GM18867 (cell line): ENCODE results near the gene OSGIN1.

Source experiments
- ATAC-seq: cut with Tn5 transposase; IDR thresholded peaks from one replicate; pipeline ENCODE4 v1.9.1; 2021; ENCODE audit warnings: mild to moderate bottlenecking, moderate library complexity; ENCODE audit not compliant: unreplicated experiment

OSGIN1 gene

DNA sequence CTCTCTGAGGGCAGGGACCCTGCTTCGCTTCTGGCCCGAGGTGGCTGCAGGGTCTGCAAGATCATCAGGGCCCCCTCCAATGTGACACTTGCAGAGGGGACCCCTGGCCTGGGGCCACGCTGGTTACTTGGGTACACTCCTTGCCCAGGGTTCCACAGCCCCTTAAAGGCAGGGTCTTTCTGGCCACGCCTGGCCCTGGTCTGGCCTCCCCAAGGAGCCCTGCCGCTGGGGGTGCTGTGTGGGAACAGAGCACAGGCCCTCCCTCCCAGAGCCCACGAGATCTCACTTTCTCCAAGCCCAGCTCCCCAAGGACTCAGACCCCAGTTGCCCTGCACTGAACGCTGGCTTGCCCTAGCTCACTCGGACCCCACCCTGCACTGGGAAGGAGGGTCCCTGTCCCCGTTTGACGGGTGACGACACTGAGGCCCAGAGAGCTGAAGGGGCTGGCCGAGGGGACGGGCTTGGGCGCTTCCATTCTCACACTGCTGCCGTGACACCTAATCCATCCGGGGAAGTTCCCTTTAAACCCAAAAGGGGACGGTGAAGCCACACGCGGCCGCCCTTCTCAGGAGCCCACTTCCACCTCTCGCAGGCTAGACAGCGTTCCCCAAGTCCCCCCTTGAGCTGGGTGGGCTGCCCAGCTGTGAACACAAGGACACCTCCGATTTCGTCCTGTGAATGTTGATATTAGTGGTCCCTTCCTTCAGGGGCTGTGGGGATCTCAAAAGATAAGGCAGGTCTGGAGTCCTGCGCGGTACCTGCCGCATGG lies 26.9 kb upstream of the OSGIN1 start:
- ATAC-seq = no peak

DNA sequence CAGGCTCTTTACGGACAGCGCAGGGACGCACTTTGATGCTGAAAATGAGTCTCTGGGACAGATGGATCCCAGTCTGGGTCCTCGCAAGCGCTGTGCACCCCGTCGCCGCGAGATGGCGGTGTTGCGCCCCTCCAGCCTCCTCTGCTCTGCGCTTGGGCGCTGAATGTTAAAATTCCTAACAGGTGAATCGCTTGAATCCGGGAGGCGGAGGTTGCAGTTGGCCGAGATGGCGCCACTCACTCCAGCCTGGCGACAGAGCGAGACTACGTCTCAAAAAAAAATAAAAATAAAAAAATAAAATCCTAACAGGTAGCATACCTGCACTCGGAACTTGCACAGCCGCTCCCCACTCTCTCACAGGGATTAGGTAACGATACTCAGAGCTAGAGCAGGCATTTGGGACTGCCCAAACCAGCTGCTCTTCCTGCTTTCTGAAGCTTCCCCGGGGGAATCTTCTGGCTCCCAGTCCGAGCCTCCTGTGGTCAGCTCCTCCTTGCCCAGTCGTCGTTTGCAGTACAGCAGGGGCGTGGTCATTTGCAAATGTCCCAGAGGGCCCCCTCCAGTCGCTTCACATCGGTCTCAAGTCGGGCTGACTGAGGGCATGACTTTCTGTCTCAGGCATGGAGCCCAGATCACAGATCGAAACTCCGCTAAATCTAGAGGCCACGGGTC lies 26.2 kb upstream of the OSGIN1 start:
- ATAC-seq = no peak

DNA sequence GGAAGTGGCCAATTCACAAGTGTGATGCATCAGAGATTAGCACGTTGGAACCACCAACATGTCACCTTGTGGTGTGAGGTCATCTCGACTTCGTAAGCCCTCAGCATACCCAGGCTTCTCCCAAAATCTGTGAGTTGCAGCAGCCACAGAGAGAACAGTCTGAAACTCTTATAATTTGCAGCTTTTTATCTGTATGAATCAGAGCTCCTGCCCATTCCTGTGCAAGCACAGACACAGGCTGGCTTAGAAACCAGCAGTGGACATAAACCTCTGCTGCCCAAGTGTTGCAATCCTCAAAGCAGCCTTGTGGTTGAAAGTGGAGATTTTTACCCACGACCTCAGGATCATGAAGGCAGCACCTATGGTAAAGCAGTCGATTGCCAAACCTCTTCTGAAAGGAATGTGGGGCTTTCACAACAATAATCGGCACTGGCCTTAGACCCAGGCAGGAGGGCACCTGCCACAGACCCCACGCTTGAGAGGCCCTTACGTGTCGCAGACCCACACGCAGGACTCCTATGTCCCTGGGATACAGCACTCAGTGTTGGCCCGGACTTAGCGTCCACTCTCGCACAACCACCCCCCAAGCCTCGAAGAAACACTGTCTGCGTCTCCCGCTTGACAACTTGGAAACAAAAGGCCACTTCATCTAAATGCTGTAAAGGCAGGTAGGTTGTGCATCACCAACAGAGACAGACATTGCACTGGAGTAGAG lies 24.5 kb upstream of the OSGIN1 start:
- no peak for ATAC-seq

DNA sequence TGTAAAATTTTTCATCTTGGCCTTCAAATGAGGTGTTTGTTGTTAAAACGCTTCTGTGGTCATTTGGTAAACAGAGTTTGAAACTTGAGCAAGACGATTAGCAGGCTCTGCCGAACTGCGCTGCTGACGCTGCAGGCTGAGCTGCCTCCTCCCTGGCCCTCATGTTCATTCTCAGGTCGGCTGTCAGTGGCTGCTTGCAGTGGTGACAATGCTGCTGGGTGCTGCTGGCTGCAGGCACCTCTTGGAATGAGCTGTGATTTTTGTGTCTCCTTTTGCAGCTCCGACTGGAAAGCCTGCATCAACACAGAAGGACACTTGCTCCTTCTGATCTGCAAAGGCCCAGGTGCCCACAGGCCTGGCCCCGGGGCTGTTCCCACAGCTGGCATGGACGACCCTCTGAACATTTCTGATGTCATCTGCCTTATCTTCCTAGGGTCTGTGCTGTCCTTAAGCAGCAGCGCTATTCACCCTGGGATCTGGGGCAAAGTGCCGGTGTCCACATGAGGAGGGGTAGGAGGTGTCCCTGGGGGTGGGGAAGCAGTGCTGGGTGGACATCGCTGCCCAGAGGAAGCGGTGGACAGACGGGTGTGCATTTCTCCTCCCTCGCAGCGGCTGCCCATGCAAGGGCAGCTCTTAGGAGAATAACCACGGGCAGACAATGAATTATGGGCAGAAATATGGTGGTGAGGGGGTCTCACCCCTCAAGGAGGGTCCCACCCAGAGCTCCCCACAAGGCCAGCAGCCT lies 23.1 kb upstream of the OSGIN1 start:
- ATAC-seq = no peak

DNA sequence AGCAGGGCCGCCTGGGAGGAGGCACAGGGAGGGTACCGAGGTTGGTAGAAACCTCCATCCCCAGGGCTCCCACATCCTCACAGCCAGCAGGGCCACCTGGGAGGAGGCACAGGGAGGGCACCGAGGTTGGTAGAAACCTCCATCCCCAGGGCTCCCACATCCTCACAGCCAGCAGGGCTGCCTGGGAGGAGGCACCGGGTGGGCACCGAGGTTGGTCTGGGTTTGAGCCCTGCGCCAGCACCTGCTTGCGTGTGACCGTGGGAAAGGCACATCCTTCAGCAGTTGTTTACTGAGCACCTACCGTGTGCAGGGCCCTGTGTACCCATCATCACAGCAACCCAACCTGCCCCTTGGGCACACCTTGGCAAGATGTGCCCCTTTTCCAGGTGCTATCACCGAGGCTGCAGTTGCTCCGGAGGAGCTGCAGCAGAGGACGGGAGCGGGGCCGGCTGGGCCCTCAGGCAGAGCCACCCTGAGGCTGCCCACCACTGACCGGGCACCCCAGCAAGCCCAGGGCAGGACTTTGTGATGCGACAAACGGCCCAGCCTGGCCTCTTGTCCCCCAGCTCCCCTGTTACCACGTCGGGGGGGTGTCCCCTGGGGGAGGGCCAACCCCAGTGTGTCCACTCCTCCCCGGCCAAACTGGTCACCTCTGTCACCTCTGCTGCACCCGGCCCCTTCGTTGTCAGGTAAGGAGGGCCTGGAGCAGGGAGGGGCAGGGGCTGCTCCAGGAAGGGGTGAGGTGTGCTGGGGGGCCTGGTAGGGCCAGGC lies 22.1 kb upstream of the OSGIN1 start:
- no peak for ATAC-seq

DNA sequence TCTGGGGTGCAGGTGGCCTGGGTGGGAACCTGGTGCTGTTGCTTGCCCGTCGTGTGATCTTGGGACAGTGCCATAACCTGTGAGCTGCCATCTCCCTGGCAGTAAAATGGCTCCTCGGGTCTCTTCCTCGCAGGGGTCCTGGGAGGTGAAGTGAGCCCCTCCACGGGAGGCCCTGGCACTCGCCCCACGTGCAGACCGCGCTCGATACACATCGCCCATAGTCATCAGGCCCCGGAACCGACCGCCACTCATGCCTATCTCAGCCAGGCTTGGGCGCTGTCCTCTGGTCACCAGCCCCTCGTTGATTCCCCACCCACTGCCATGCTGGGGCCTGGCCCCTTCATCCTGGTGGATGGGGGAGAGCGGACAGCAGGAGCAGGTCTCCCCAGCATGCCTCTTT lies 21.5 kb upstream of the OSGIN1 start:
- no peak for ATAC-seq

DNA sequence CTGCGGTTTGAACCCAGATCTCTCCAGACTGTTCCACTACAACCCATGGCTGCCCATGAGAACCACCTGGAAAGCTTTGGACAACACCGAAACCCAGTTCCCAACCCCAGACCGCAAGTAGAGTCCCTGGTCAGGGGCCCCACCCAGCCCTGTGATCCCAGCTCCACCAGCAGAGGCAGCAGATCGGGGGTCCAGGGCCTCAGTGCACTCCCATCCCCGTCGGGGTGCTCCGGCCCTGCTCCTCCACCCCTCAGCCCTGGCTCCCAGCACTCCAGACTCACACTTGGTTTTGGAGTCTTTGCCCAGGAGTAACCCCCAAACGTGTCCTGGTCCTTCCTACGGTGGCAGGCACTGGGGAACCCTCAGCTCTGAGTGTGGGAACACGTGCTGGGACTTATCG lies 20.7 kb upstream of the OSGIN1 start:
- ATAC-seq = no peak

DNA sequence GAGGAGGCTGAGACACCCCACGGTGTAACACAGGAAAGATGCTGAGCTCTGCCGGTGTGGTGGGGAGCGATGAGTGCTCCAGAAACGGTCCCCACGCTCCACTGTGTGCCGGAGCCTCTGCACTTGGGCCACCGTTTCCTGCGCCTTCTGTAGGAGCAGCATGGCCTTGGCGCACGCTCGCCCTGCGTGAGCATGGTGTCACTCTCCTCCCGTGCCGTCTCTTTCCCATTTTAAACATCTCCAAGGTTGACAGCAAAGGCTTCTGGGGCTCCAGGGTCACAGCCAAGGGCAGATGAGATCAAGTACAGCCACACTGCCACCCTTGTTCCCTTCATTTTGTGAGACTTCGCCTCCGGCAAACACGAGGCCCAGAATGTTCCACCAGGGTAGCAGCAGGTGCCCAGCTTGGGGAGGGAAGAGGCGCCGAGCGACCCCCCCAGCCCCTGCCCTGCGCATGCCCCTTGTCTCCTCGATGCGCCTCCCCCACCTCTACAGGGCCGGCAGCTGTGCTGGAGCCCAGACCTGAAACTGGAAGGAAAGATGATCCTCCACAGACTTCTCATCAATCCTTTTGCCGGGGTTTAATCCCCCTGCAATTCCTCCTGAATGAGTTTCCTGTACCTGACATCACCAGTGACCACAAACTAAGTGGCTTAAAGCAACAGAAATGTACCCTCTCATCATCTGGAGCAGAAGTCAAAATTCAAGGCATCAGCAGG lies 19.9 kb upstream of the OSGIN1 start:
- no peak for ATAC-seq

DNA sequence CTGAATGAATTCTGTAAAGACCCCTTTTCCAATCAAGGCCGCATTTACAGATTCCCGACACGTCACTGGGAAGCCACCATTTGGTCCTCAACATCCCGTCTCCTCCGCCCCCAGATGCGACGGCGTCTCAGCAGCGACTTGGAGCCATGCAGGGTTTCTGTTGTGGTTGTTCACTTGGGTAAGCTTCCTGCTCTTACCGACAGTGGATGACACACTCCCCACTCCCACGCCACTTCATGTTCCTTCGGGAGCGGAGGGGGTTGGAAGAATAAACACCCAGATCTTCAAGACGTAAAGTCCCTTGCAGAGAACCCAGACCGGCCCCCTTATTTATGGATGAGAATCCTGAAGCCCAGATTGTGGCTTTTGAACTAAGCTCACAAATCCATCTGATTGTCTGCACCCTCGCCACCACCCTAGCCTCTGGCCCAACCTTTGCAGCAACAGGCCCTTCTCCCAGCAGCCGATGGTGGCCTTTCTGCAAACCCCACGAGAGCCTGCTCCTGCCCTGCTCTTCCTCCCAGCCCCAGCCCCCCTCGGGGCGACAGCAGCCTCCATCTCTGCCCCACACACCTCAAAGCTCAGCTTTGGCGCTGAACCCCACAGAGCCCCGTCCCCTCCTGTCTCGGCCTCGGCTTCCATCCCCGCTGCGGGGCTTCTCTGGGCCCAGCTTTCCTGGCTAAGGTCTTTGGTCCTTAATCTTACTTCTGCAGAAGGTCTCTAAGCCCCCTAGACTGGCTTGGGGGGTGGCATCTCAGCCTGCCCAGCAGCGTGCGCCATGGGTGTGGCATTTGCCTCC lies 19.0 kb upstream of the OSGIN1 start:
- ATAC-seq = no peak

DNA sequence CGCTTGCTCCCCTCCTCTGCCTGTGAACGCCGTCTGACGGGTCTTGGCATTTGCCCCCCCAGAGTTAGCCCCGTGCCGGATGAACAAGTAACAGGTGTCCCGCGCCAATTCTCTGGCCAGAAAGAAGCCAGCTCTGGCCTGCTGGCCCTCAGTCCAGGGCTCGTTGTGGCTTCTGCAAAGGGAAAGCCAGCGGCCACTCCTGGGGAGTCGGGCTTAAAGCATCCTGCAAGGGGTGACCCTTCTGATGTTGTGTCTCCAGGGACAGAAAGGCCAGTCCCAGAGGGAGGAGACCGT lies 18.4 kb upstream of the OSGIN1 start:
- ATAC-seq = no peak

DNA sequence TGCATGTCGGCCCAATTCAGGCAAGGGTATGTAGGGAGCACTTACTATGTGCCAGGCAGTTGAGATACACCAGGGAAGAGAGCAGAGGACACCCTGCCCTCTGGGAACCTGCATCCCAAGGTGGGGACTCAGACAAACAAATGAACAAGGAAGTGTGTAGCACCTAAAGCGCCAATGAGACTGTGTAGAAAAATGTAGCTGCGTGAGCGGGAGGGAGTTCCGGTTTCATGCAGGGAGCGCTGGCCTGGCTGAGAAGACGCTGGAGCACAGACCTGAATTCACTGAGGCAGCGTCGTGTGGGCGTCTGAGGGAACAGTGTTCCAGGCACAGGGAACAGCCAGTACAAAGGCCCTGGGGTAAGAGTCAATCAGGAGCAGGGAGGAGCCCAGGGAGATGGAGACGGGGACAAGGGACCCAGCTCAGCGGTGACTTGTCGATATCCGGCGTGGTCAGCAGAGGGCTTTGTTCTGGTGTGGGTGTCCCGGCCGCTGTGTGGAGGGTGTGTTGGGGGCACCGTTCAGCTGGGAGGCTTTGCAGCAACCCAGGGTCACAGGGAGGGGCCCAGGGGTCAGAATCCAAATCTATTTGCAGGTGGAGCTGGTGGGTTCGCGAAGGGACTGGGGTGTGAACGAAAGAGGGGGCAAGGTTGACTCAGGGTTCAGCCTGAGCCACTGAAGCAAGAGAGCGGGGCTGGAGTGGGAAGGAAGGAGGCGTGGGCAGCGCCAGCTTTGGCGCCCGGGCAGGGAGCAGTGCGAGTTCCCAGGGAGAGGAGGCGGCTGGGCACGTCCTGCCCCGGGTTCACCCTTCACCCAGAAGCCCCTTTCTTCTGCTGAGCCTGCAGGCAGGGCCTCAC lies 17.8 kb upstream of the OSGIN1 start:
- no peak for ATAC-seq

DNA sequence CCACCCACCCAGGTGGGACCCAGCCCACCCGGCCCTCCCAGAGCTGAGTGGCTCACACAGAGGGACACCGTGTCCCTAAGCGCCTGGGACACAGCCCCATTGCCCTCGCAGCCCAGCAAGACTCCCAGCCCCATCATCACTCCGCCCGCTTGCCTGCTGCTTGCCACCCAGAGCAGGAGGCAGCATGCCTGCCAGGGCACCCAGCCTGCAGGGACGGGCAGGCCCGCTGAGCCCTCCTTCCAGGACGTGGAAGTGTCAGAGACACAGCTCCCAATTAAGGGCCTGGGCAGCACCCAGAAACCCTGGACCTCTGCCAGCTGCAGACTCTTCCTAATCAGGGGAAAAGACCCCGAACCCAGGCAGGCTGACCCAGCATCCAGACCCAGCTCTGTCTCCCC lies 17.2 kb upstream of the OSGIN1 start:
- ATAC-seq = no peak

DNA sequence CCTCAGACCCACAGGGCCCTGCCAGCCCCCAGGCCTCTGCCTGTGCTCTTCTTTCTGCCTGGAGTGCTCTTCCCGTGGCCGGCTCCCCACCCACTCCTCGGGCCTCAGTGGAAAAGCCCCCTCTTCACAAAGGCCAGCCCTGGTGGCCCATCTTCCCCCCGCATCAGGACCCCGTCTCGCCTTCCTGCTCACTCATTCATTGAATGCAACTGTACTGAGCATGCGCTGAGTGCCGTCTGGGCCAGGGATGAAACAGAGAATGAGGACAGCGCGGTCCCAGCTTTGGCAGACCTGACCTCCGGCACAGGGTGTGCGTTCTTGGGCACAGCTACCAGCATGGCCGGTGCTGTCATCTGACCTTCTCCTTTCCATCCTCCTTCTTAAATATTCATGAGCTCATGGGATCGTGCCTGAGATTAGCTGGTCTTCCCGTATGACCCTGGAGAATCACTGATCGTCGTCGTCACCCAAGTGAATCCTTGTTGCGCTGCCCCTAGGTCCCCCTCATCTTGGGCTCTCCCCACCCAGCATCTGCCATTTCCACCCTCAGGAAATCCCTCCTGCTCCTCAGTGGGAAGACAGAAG lies 16.4 kb upstream of the OSGIN1 start:
- ATAC-seq = no peak

DNA sequence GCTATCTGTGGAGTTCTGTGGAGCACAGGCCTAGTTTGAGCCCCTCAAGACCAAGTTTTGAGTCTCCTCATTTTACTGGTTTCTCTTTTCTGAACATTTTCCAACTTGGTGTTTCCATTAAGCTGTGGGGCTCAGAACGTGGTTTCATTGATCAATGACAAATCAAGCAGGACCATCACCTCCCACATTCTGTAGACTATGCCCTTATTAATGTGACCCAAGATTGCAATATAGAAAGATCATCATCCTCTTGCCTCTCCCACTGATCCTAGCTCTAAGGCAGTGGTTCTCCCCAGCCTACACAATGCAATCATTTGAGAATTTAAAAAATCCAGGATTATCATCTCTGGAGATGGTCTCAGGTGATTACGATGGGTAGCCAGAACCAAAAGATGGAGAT lies 15.8 kb upstream of the OSGIN1 start:
- no peak for ATAC-seq

DNA sequence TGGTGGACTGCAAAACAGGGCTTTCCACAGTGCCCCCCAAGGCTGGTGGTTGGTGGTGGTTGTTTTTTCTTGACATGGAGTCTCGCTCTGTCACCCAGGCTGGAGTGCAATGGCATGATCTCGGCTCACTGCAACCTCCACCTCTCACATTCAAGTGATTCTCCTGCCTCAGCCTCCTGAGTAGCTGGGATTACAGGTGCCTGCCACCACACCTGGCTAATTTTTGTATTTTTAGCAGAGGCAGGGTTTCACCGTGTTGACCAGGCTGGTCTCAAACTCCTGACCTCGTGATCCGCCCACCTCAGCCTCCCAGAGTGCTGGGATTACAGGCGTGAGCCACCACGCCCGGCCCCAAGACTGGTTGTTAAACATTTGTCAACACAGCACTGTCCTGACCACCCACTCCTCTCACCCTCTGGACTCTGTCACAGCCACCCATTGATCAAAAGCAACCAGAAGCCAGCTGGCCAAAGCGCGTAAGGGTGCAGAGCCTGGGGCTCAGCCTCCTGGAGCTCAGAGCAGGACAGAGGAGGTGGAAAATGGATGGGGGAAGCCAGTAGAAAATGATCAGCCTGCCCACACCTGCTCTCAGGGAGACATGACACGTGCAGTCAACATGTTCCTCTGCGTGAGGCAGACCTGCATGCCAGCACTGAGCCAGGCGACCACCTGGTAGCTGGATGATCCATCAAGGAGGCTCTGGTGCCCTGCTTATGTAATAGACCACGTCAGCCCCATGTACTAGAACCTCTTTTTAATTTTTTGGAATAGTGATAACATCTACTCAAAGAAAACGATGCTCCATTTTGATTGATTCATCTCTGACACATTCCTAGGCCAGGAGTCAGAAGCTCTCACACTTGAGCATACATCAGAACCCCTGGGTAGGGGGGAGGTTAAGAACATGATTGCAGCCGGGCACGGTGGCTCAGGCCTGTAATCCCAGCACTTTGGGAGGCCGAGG lies 14.8 kb upstream of the OSGIN1 start:
- no peak for ATAC-seq

DNA sequence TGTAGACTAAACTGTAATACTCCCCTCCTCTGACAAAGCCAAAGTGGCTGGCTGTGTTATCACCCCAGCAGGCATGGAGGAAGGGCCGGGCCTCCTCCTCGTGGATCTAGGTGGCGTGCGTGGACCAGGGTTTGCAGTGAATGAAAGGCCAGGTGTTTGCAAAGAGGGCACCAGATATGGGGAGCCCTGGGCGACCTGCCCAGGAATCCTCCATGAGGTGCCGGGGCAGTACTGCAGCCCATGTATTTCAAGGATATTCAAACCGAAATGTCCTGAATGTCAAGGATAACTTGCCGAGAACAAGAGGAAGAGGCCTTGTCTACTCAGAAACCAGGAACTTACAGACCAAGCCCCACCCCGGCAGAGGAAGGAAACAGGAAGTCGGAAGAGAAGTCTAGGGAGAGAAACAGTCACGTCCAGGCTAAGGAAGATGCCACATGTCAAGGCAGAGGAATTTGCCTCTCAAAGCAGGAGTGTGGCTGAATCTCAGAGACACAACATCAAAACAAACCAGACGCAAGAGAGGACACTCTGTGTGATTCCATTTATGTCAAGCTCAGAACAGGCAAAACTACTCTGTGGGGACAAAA lies 13.7 kb upstream of the OSGIN1 start:
- ATAC-seq = no peak

DNA sequence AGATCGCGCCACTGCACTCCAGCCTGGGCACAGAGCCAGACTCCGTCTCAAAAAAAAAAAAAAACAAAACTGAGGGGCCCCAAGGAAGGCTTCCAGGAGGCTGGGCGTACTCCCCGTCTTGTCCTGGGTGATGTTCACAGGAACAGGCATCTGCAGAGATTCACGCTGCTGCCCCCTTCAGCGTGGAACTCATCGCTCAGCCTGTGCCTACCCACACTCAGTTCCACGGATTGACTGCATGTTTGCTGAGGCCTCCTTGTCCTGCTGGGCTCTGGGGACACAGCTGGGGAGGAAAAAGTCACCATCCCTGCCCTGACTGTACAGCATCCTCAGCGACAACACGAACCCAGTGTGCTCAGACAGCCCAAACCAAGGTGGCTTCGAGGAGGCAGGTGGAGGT lies 12.9 kb upstream of the OSGIN1 start:
- ATAC-seq = no peak
